HepG2 (cell line): ENCODE measurements around the gene ENO3. TPM values are rescaled to one million over a fixed set of nuclear protein-coding genes. Genes with fewer than 3 reads are reported as not detected.
A peak's percentile ranks its signal among the peaks of the same experiment; 100 is the strongest.

Source experiments
- ATAC-seq: fragments of 200-7000 bp; cut with Tn5 transposase; 3 replicates; pipeline ENCODE4 v1.9.1; 2020; ENCODE audit warnings: mild to moderate bottlenecking, moderate library complexity
- BruUV-seq: library from RNA; stranded (reverse); fragments of 400-500 nt; replicated peaks from 2 replicates; lab custom pipeline; 2021; lab: Mats Ljungman, UMichigan
- CTCF ChIA-PET: fragments of 300-600 bp; formaldehyde crosslinking; extraction: SDS; loops from one replicate; lab custom pipeline; 2021; ENCODE audit warnings: low total read pairs, inconsistent platforms, low intra/inter-chr PET ratio; lab: Yijun Ruan, JAX
- POLR2A ChIA-PET: fragments of 350-600 bp; sonication (Branson Sonifier 250); formaldehyde crosslinking; loops from one replicate; lab custom pipeline; 2020; ENCODE audit warnings: antibody characterized with exemption, inconsistent platforms; lab: Yijun Ruan, JAX
- DNase-seq: peaks from one replicate; pipeline ENCODE4 v3.0.0-alpha.2; 2015; ENCODE audit warnings: low spot score
- FAIRE-seq: peaks from 3 replicates; lab custom pipeline; 2011; peaks lifted over from hg19 to GRCh38; lab: Jason Lieb, UNC
- H2AFZ ChIP-seq: one replicate; pipeline ENCODE4 v1.6.1; 2011; ENCODE audit warnings: low read length, inconsistent platforms
- H3K27ac ChIP-seq: fragments of 300-600 bp; 3 replicates; pipeline ENCODE4 v1.8.0; 2011; ENCODE audit warnings: mixed run types, mild to moderate bottlenecking, mixed read lengths, low read length, inconsistent platforms; ENCODE audit not compliant: insufficient read depth; ENCODE audit errors: extremely low read length
- H3K27me3 ChIP-seq, 2 experiments: fragments of 200-600 bp in 1 of 2; 2 replicates in 1 of 2; 3 replicates in 1 of 2; pipeline versions ENCODE4 v1.6.0 to v1.8.0; 2011; ENCODE audit warnings: low read length in 2 of 2, mild to moderate bottlenecking in 2 of 2, moderate library complexity in 2 of 2, inconsistent platforms in 1 of 2; ENCODE audit not compliant: insufficient read depth in 2 of 2, control insufficient read depth in 1 of 2
- H3K36me3 ChIP-seq, 2 experiments: fragments of 200-600 bp in 1 of 2; replicated peaks in 1 of 2; 2 replicates in 1 of 2; 3 replicates in 1 of 2; pipeline versions ENCODE4 v1.5.1 to v1.8.0; 2011; ENCODE audit warnings: low read length in 2 of 2, inconsistent platforms in 1 of 2; ENCODE audit not compliant: insufficient read depth in 2 of 2, control insufficient read depth in 1 of 2
- H3K4me1 ChIP-seq: 2 replicates; pipeline ENCODE4 v1.5.1; 2012; ENCODE audit warnings: low read length, inconsistent platforms; ENCODE audit not compliant: insufficient read depth
- H3K4me2 ChIP-seq: 2 replicates; pipeline ENCODE4 v1.6.0; 2011; ENCODE audit warnings: low read depth, low read length, inconsistent platforms
- H3K4me3 ChIP-seq, 3 experiments: fragments of 200-600 bp in 1 of 3; sonication (generic), shearing (Covaris generic) in 1 of 3; replicated peaks in 1 of 3; 2 replicates each; pipeline ENCODE4 v1.5.1; 2011 to 2016; ENCODE audit warnings: low read length in 3 of 3, inconsistent platforms in 2 of 3, low read depth in 2 of 3, mild to moderate bottlenecking in 2 of 3, control low read depth in 1 of 3, mixed read lengths in 1 of 3; ENCODE audit not compliant: insufficient read depth in 1 of 3
- H3K79me2 ChIP-seq: one replicate; pipeline ENCODE4 v1.6.1; 2011; ENCODE audit warnings: low read length, inconsistent platforms; ENCODE audit not compliant: insufficient read depth
- H3K9ac ChIP-seq: 2 replicates; pipeline ENCODE4 v1.6.0; 2011; ENCODE audit warnings: mild to moderate bottlenecking, low read depth, low read length, inconsistent platforms; ENCODE audit not compliant: insufficient read depth
- H3K9me3 ChIP-seq: 2 replicates; pipeline ENCODE4 v1.5.1; 2012; ENCODE audit warnings: mild to moderate bottlenecking, low read length
- H4K20me1 ChIP-seq: 2 replicates; pipeline ENCODE4 v1.6.0; 2011; ENCODE audit warnings: inconsistent platforms, mild to moderate bottlenecking, low read length, moderate library complexity; ENCODE audit not compliant: insufficient read depth
- AGO2 ChIP-seq: fragments of 200-400 bp; formaldehyde crosslinking; optimal IDR thresholded peaks from 2 replicates; pipeline ENCODE3; 2017; ENCODE audit warnings: mild to moderate bottlenecking, low read depth, low read length, moderate library complexity
- EED ChIP-seq: sonication (generic); formaldehyde crosslinking; IDR thresholded peaks from 2 replicates; pipeline ENCODE4 v1.5.0; 2020; ENCODE audit warnings: mild to moderate bottlenecking, missing genetic modification reagents
- MED1 ChIP-seq: sonication (generic); formaldehyde crosslinking; IDR thresholded peaks from 2 replicates; pipeline ENCODE4 v1.4.0; 2020; ENCODE audit warnings: missing genetic modification reagents
- NR2F1 ChIP-seq, 2 experiments: fragments of 450-650 bp in 1 of 2; formaldehyde crosslinking in 1 of 2; IDR thresholded peaks; 2 replicates each; pipeline versions ENCODE4 v1.5.0 to v1.6.1; 2016 to 2020; ENCODE audit warnings: mild to moderate bottlenecking in 1 of 2, missing compliant biosample characterization in 1 of 2, missing genetic modification reagents in 1 of 2, moderate library complexity in 1 of 2
- PTBP1 ChIP-seq: fragments of 200-400 bp; formaldehyde crosslinking; IDR thresholded peaks from 2 replicates; pipeline ENCODE4 v1.6.1; 2018; ENCODE audit warnings: low read length, low read depth; ENCODE audit not compliant: poor library complexity, severe bottlenecking
- SALL1 ChIP-seq: sonication (generic); formaldehyde crosslinking; IDR thresholded peaks from 2 replicates; pipeline ENCODE4 v1.8.0; 2022; ENCODE audit warnings: mild to moderate bottlenecking, missing genetic modification reagents
- SRY ChIP-seq: sonication (generic); formaldehyde crosslinking; IDR thresholded peaks from 2 replicates; pipeline ENCODE4 v1.8.0; 2022; ENCODE audit warnings: mild to moderate bottlenecking, missing genetic modification reagents
- ZBTB1 ChIP-seq: sonication (generic); formaldehyde crosslinking; IDR thresholded peaks from 2 replicates; pipeline ENCODE4 v1.4.0; 2020; ENCODE audit warnings: missing genetic modification reagents, borderline replicate concordance
- ZBTB3 ChIP-seq: sonication (generic); formaldehyde crosslinking; IDR thresholded peaks from 2 replicates; pipeline ENCODE4 v1.4.0; 2020; ENCODE audit warnings: low read depth, mild to moderate bottlenecking, moderate library complexity, missing genetic modification reagents, borderline replicate concordance
- ZFP82 ChIP-seq: sonication (generic); formaldehyde crosslinking; IDR thresholded peaks from 2 replicates; pipeline ENCODE4 v1.5.1; 2020; ENCODE audit warnings: mild to moderate bottlenecking, missing genetic modification reagents, borderline replicate concordance
- ZNF3 ChIP-seq: IDR thresholded peaks from 2 replicates; pipeline ENCODE4 v1.7.0; 2017; ENCODE audit warnings: inconsistent platforms
- ZNF546 ChIP-seq: sonication (generic); formaldehyde crosslinking; conservative IDR thresholded peaks from 2 replicates; pipeline ENCODE4 v1.8.1; 2023; ENCODE audit warnings: mild to moderate bottlenecking, missing genetic modification reagents
- ZNF678 ChIP-seq: sonication (generic); formaldehyde crosslinking; IDR thresholded peaks from 2 replicates; pipeline ENCODE4 v1.4.0; 2020; ENCODE audit warnings: mild to moderate bottlenecking, missing genetic modification reagents
- WGBS: methylation state at CpG from one replicate; pipeline ENCODE4 v1.1.6; 2017; ENCODE audit warnings: low lambda C conversion rate; 5-methylcytosine and 5-hydroxymethylcytosine counted together
- in situ Hi-C: cut with HindIII; loops from 2 replicates; pipeline ENCODE4 v1.10.0; 2017; ENCODE audit warnings: low pct_unique_long_range_greater_than_20kb; ENCODE audit not compliant: extremely low pct_ligation_motif_present
- intact Hi-C: fragments of 100-400 bp; cut with micrococcal nuclease; formaldehyde crosslinking; loops from one replicate; pipeline ENCODE4 v1.10.0; 2022; ENCODE audit not compliant: unreplicated experiment
- polyA plus RNA-seq, 8 experiments: library from polyadenylated mRNA; depleted of rRNA in 3 of 8; stranded (reverse) in 7 of 8; unstranded in 1 of 8; fragments of >200 nt; fragmentation: Illumina TruSeq in 4 of 8; extraction: Trizol in 4 of 8; gene quantifications; 2 replicates each; pipeline versions ENCODE4 v1.2.1 to v1.2.3, GENCODE V29; 2011 to 2016; ENCODE audit warnings: low read depth in 4 of 8, missing spikeins in 1 of 8, mixed read lengths in 1 of 8; ENCODE audit not compliant: insufficient read depth in 1 of 8
- total RNA-seq, 5 experiments: library from RNA; depleted of rRNA; stranded (reverse); fragments of >200 nt; fragmentation: Illumina TruSeq; extraction: Trizol; gene quantifications; 2 replicates each; pipeline ENCODE4 v1.2.3, GENCODE V29; 2016; ENCODE audit warnings: low read depth in 1 of 5
- TF ChIP-seq, protein P1 (sequence below): sonication (generic); formaldehyde crosslinking; IDR thresholded peaks from 2 replicates; pipeline ENCODE4 v1.4.0; 2020; ENCODE audit warnings: missing genetic modification reagents
- TF ChIP-seq, protein P2 (sequence below): sonication (generic); formaldehyde crosslinking; IDR thresholded peaks from 2 replicates; pipeline ENCODE4 v1.8.1; 2022; ENCODE audit warnings: mild to moderate bottlenecking, missing genetic modification reagents

Gene ENO3
- total and polyA plus RNA-seq, 2 of the 13 experiments (the other 11 are each of a cell fraction or from before 2014, with no cell fraction given) = 59.8 to 69.8 TPM

DNA sequence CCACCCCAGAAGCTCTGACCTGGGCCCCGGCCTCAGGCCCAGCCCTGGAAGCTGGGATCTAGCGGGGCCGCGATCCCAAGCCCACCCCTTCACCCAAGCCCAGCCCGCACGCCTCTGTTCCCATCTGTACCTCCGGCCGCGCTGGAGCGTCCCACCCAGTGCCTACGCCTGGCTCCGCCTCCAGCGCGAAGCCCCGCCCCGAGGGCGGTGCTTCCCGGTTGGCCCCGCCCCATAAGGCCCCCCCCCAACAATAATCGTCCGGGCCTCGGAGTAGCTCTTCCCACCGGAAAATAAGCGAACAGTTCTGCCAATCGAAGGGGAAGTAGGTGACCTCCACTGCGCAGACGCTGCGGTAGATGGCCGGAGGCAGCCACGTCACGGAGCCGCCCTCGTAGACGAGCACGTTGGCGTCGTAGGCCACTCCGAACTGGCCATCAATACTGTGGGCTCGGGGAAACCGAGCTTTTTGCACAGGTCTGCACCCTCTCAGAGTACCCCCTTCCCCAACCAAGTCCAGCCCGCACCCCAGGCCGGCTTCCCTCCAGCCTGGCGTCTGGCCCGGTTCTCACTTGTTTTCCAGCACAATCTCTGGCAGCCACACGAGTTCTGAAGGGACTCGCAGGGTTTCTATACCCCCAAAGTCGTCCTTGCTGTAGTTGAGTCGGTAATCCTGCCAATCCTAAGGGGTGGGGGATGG, 49.1 kb upstream of the ENO3 start:
- DNase-seq (no peak), FAIRE-seq (no peak), ATAC-seq (no peak)
- WGBS = 82% methylated on average over 44 of the region's 48 CpGs
- no TSS peak for BruUV-seq
- H3K4me3 ChIP-seq = no peak overlapping the region
- no peaks in the 10 kb centered on the region for H3K9me3 ChIP-seq
- no peaks in the 10 kb centered on the region for H3K79me2 ChIP-seq
- H3K36me3 ChIP-seq = peaks cover 2 to 6% of the 10 kb centered on the region in 2 experiments; a peak in 1 of 5 replicates
- intact Hi-C loops (loop anchor here (10.0 kb wide), 1 partner anchor 163 kb away; no protein-coding TSS in a partner anchor), in situ Hi-C loops (loop anchor here (10.0 kb wide), 1 partner anchor 153 kb away; no protein-coding TSS in a partner anchor)
- no peak overlapping the region for H2AFZ ChIP-seq
- ChIA-PET CTCF (no interaction called here), POLR2A (no interaction called here)
- no peaks in the 10 kb centered on the region for H3K27me3 ChIP-seq
- no peaks in the 10 kb centered on the region for H4K20me1 ChIP-seq
- H3K4me2 ChIP-seq = no peak overlapping the region
- no peak overlapping the region for H3K9ac ChIP-seq
- H3K4me1 ChIP-seq = peaks cover 28% of the 10 kb centered on the region
- H3K27ac ChIP-seq = no peak overlapping the region
- TF ChIP-seq AGO2 (peak; percentile 55), ZNF678 (CRISPR knock-in tag) (no peak)

DNA sequence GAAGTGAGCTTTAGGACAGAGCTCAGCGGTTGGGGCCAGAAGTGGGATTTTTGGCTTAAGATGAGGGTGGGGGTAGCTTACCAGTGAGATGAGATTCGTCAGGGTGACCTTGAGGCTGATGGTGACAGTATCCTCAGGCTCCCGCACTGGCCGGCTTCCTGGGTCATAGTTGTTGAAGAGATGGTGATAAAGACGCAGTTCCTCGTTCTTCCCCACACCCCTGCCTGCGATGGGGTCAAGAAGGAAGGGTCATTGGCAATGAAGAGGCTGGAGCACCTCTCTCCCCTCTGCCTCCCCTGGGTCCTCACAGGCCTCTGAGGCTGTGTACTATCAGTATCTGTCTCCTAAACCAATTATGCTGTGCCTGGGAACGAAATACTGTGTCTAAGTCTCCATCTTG, 48.4 kb upstream of the ENO3 start:
- FAIRE-seq = no peak
- Histone ChIP-seq H3K4me3 (no peak overlapping the region), H3K4me2 (no peak overlapping the region), H3K79me2 (no peaks in the 10 kb centered on the region), H2AFZ (no peak overlapping the region), H3K4me1 (peaks cover 30% of the 10 kb centered on the region), H4K20me1 (no peaks in the 10 kb centered on the region), H3K9ac (no peak overlapping the region), H3K27me3 (no peaks in the 10 kb centered on the region), H3K27ac (no peak overlapping the region), H3K9me3 (no peaks in the 10 kb centered on the region), H3K36me3 (no peaks in the 10 kb centered on the region)
- no peak for DNase-seq
- 84% methylated on average over 8 of the region's 8 CpGs for WGBS
- CTCF ChIA-PET = no interaction called here
- TF ChIP-seq EED (CRISPR knock-in tag) = no peak
- no peak for TF ChIP-seq NR2F1 (CRISPR knock-in tag; IDR thresholded peaks at IDR 0.05)
- TF ChIP-seq, protein P1, sequence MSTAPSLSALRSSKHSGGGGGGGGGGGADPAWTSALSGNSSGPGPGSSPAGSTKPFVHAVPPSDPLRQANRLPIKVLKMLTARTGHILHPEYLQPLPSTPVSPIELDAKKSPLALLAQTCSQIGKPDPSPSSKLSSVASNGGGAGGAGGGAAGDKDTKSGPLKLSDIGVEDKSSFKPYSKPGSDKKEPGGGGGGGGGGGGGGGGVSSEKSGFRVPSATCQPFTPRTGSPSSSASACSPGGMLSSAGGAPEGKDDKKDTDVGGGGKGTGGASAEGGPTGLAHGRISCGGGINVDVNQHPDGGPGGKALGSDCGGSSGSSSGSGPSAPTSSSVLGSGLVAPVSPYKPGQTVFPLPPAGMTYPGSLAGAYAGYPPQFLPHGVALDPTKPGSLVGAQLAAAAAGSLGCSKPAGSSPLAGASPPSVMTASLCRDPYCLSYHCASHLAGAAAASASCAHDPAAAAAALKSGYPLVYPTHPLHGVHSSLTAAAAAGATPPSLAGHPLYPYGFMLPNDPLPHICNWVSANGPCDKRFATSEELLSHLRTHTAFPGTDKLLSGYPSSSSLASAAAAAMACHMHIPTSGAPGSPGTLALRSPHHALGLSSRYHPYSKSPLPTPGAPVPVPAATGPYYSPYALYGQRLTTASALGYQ (CRISPR knock-in tag) = no peak
- TF ChIP-seq SALL1 (CRISPR knock-in tag) = no peak
- TF ChIP-seq ZBTB1 (CRISPR knock-in tag) = no peak
- no peak for TF ChIP-seq ZFP82 (CRISPR knock-in tag)
- TF ChIP-seq PTBP1 = no peak
- TF ChIP-seq, protein P2, sequence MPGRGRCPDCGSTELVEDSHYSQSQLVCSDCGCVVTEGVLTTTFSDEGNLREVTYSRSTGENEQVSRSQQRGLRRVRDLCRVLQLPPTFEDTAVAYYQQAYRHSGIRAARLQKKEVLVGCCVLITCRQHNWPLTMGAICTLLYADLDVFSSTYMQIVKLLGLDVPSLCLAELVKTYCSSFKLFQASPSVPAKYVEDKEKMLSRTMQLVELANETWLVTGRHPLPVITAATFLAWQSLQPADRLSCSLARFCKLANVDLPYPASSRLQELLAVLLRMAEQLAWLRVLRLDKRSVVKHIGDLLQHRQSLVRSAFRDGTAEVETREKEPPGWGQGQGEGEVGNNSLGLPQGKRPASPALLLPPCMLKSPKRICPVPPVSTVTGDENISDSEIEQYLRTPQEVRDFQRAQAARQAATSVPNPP (CRISPR knock-in tag) = no peak
- no peak for TF ChIP-seq ZBTB3 (CRISPR knock-in tag)
- TF ChIP-seq SRY = no peak
- TF ChIP-seq ZNF3 (CRISPR knock-in tag) = no peak
- no peak for TF ChIP-seq ZNF546 (CRISPR knock-in tag)
- TF ChIP-seq MED1 = no peak
- ATAC-seq = no peak
- in situ Hi-C loops = loop anchor here (10.0 kb wide), 1 partner anchor 152 kb away; no protein-coding TSS in a partner anchor
- intact Hi-C loops = loop anchor here (10.0 kb wide), 1 partner anchor 162 kb away; no protein-coding TSS in a partner anchor
- POLR2A ChIA-PET = no interaction called here
- BruUV-seq = no TSS peak
